NCI-H524 (cell line): Measurements from ENCODE around the gene SLC6A12.
A peak's percentile ranks its signal among the peaks of the same experiment; 100 is the strongest.

Source experiments
- DNase-seq, 2 experiments: peaks; one replicate each; lab custom pipeline; 2025; lab: John Stamatoyannopoulos, UW

Gene SLC6A12

GRCh38 chr12:163406-163986, 50.5 kb downstream of the SLC6A12 start:
- DNase-seq, result no peak

- DNase-seq, result peak; percentile 47 to 75
Measured at GRCh38 chr12:162467-163307, 51.3 kb downstream of the SLC6A12 start.

GRCh38 chr12:161823-162222, 52.1 kb downstream of the SLC6A12 start:
- DNase-seq, result no peak

GRCh38 chr12:160858-161257, 53.1 kb downstream of the SLC6A12 start:
- DNase-seq, result no peak

- no peak for DNase-seq
Measured at GRCh38 chr12:159156-159782, 54.7 kb downstream of the SLC6A12 start.

- no peak for DNase-seq
Measured at GRCh38 chr12:157644-158043, 56.3 kb downstream of the SLC6A12 start.

- DNase-seq, result no peak
Measured at GRCh38 chr12:156945-157344, 57.0 kb downstream of the SLC6A12 start.

- DNase-seq, result no peak
Measured at GRCh38 chr12:155646-156045, 58.3 kb downstream of the SLC6A12 start.

- DNase-seq, result no peak
Measured at GRCh38 chr12:155006-155405, 59.0 kb downstream of the SLC6A12 start.

- no peak for DNase-seq
Measured at GRCh38 chr12:154058-154457, 59.9 kb downstream of the SLC6A12 start.

- peak; percentile 70 to 75 for DNase-seq
Measured at GRCh38 chr12:153080-153746, 60.7 kb downstream of the SLC6A12 start.

GRCh38 chr12:152440-152839, 61.5 kb downstream of the SLC6A12 start:
- DNase-seq, result no peak

- no peak for DNase-seq
Measured at GRCh38 chr12:151579-151978, 62.4 kb downstream of the SLC6A12 start.

GRCh38 chr12:148676-149416, 65.1 kb downstream of the SLC6A12 start:
- DNase-seq, result no peak

- DNase-seq, result no peak
Measured at GRCh38 chr12:147242-147641, 66.7 kb downstream of the SLC6A12 start.

GRCh38 chr12:145369-145960, 68.5 kb downstream of the SLC6A12 start:
- DNase-seq, result no peak

GRCh38 chr12:144650-145284, 69.2 kb downstream of the SLC6A12 start:
- no peak for DNase-seq

- DNase-seq, result no peak
Measured at GRCh38 chr12:143964-144649, 69.8 kb downstream of the SLC6A12 start.

GRCh38 chr12:140162-140561, 73.8 kb downstream of the SLC6A12 start:
- no peak for DNase-seq
